ENCODE measurements around the gene GM2A.
"Not testable (repeated sequence)": the region's sequence is repeated elsewhere in the genome, so short reads cannot be mapped to it uniquely, and the experiment has no call there.

Gene GM2A

GRCh38 chr5:151251621-151252020 lies 1.4 kb upstream of the GM2A start:
- no peak for DNase-seq (ENCODE audit: low spot score)

- no peak for DNase-seq (ENCODE audit: low spot score)
These were observed 593 bp downstream of the GM2A start for GRCh38 chr5:151253605-151253950.

- DNase-seq (ENCODE audit: low spot score), result no peak
These were observed 1.6 kb downstream of the GM2A start for GRCh38 chr5:151254556-151254955.

- DNase-seq (ENCODE audit: low spot score), result not testable (repeated sequence)
These were observed 2.0 kb downstream of the GM2A start for GRCh38 chr5:151254990-151255389.

GRCh38 chr5:151255621-151256286 lies 2.8 kb downstream of the GM2A start:
- DNase-seq (ENCODE audit: low spot score), result no peak

- DNase-seq (ENCODE audit: low spot score), result no peak
These were observed 4.8 kb downstream of the GM2A start for GRCh38 chr5:151257731-151258181.

- DNase-seq (ENCODE audit: low spot score), result no peak
These were observed 5.2 kb downstream of the GM2A start for GRCh38 chr5:151258201-151258611.

- DNase-seq (ENCODE audit: low spot score), result no peak
These were observed 5.8 kb downstream of the GM2A start for GRCh38 chr5:151258816-151259215.

- DNase-seq (ENCODE audit: low spot score), result no peak
These were observed 6.9 kb downstream of the GM2A start for GRCh38 chr5:151259931-151260330.

- DNase-seq (ENCODE audit: low spot score), result no peak
These were observed 9.5 kb downstream of the GM2A start for GRCh38 chr5:151262532-151262931.

- no peak for DNase-seq (ENCODE audit: low spot score)
These were observed 11.1 kb downstream of the GM2A start for GRCh38 chr5:151264113-151264512.

GRCh38 chr5:151267491-151268260 lies 14.7 kb downstream of the GM2A start:
- no peak for DNase-seq (ENCODE audit: low spot score)

- DNase-seq (ENCODE audit: low spot score), result no peak
These were observed 17.6 kb downstream of the GM2A start for GRCh38 chr5:151270599-151270998.

- DNase-seq (ENCODE audit: low spot score), result no peak
These were observed 18.4 kb downstream of the GM2A start for GRCh38 chr5:151271336-151271735.

GRCh38 chr5:151274666-151275065 lies 21.7 kb downstream of the GM2A start:
- no peak for DNase-seq (ENCODE audit: low spot score)

- no peak for DNase-seq (ENCODE audit: low spot score)
These were observed 22.8 kb downstream of the GM2A start for GRCh38 chr5:151275803-151276202.

- DNase-seq (ENCODE audit: low spot score), result no peak
These were observed 25.9 kb downstream of the GM2A start for GRCh38 chr5:151278845-151279244.

GRCh38 chr5:151280443-151280842 lies 27.5 kb downstream of the GM2A start:
- DNase-seq (ENCODE audit: low spot score), result no peak

GRCh38 chr5:151281001-151281639 lies 28.1 kb downstream of the GM2A start:
- no peak for DNase-seq (ENCODE audit: low spot score)

GRCh38 chr5:151283120-151283825 lies 30.3 kb downstream of the GM2A start:
- no peak for DNase-seq (ENCODE audit: low spot score)

GRCh38 chr5:151284392-151284967 lies 31.5 kb downstream of the GM2A start:
- DNase-seq (ENCODE audit: low spot score), result no peak

- DNase-seq (ENCODE audit: low spot score), result no peak
These were observed 32.7 kb downstream of the GM2A start for GRCh38 chr5:151285683-151286082.
